Epithelial cell of proximal tubule (primary cell): ENCODE results near the gene STAG1. TPM values are rescaled to one million over a fixed set of nuclear protein-coding genes. Genes with fewer than 3 reads are reported as not detected.

ENCODE experiments used
- DNase-seq: peaks from one replicate; pipeline ENCODE4 v3.0.0-alpha.2; 2011; ENCODE audit warnings: low read depth
- H3K4me3 ChIP-seq: 2 replicates; pipeline ENCODE4 v1.5.1; 2011; ENCODE audit warnings: low read depth, mild to moderate bottlenecking, low read length
- total RNA-seq: library from RNA; depleted of rRNA; stranded (reverse); fragments of >200 nt; gene quantifications from 2 replicates; pipeline ENCODE4 v1.2.3, GENCODE V29; 2015
- TF ChIP-seq, protein P1 (sequence below): conservative IDR thresholded peaks from 2 replicates; pipeline ENCODE4 v1.5.1; 2012; ENCODE audit warnings: low read depth, mild to moderate bottlenecking, low read length

Gene STAG1
- total RNA-seq, 1 donor from 2014 or later: 16.3 TPM

DNA sequence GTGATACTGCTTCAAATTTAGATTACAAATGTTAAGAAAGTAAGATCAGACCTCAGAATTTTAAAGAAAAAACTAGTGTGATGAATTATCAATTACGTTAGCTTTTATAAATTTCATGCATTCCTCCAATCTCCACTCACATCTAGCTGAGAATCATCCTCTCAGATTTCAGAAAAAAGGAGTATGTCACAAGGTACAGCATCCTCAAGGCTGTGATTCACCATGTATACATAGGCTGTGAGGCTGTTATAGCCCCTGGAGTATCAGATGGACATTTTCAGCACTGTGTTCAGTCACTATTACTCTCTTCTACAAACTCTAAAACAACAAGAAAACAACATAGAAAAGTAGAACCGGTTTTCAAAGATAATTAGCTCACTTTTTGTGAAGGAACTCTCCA is 287.7 kb downstream of the STAG1 start:
- H3K4me3 ChIP-seq: no peak overlapping the region
- TF ChIP-seq, protein P1, sequence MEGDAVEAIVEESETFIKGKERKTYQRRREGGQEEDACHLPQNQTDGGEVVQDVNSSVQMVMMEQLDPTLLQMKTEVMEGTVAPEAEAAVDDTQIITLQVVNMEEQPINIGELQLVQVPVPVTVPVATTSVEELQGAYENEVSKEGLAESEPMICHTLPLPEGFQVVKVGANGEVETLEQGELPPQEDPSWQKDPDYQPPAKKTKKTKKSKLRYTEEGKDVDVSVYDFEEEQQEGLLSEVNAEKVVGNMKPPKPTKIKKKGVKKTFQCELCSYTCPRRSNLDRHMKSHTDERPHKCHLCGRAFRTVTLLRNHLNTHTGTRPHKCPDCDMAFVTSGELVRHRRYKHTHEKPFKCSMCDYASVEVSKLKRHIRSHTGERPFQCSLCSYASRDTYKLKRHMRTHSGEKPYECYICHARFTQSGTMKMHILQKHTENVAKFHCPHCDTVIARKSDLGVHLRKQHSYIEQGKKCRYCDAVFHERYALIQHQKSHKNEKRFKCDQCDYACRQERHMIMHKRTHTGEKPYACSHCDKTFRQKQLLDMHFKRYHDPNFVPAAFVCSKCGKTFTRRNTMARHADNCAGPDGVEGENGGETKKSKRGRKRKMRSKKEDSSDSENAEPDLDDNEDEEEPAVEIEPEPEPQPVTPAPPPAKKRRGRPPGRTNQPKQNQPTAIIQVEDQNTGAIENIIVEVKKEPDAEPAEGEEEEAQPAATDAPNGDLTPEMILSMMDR: no peak
- DNase-seq: no peak

DNA sequence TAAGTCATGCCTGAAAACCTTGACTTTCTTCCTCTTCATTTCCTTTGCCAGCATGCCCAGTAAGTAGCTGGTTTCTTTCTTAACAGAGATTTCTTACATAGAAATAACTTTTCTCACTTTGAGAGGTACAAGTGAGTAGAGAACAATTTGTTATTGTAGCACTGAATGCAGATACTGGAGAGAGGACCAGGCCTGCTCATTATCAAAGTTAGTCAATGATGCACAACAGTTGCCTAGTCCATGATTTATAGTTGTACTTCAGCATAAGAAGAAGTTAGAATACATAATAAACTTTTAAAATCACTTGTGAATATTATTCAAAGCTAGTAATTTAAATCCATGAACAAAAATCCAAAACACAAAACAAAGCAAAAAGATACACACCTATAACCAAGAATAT is 289.0 kb downstream of the STAG1 start:
- no peak for DNase-seq
- no peak overlapping the region for H3K4me3 ChIP-seq
- TF ChIP-seq, protein P1: no peak

DNA sequence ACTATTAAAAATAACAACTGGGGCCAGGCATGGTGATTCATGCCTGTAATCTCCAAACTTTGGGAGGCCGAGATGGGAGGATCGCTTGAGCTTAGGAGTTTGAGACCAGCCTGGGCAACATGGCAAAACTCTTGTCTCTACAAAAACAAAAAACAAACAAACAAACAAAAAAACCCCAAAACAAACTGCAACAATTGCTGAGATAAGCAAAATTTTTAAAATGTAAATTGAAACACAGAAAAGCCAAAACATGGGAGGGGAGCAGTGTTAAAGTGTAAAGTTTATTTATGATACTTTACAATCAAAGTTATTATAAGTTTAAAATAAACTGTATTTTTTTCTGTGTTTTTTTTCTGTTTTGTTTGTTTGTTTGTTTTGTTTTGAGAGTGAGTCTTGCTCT is 294.4 kb downstream of the STAG1 start:
- H3K4me3 ChIP-seq: no peak overlapping the region
- no peak for DNase-seq
- TF ChIP-seq, protein P1: no peak

DNA sequence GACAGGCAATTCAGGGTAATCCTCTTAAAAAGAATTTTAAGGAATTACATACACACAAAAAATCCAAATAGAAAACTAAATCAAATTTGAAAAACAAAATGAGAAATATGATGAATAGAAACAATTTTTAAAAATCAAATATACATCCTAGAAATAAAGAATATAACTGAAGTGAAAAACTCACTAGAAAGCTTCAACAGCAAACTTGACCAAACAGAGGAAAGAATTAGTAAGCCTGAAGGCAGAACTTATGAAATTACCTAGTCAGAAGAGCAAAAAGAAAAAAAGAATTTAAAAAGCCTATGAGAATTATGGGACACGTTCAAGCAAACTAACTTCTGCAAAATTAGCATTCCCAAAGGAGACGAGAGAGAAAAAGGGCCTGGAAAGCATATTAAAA is 296.0 kb downstream of the STAG1 start:
- no peak for DNase-seq
- TF ChIP-seq, protein P1: no peak
- no peak overlapping the region for H3K4me3 ChIP-seq

DNA sequence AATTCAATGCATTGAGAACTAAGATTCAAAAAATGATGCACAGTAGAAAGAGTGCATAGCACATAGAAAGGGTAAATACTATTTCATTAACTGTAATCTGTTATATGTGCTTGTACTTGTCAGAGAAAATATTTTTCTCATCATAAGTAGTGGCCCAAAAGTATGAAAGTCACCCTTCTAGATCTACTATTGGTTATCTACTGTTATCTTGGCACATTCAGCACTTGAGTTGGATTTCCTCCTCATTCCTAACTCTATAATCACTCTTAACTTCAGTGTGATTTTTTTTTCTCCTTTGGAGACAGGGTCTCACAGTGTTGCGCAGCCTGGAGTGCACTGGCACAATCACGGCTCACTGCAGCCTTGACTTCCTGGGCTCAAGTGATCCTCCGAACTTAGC is 307.6 kb downstream of the STAG1 start:
- H3K4me3 ChIP-seq: no peak overlapping the region
- no peak for DNase-seq
- TF ChIP-seq, protein P1: no peak

DNA sequence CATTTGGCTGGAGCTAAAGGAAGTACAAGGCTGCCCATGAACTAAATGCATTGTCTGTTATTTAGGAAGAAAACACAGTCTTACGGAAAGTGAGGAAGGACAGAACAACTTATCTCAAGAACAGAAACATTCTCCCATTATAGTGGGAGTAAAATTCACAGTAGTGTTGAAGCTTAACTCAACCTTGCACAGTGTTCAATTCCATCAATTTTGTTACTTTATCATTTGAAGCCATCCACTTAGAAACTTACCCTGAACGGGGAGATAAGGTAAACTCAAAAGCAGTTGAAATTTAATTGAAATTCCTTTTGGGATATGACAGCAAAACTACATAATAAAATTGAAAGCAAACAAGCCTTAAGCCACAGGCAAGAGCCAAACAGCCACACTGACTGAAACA is 315.1 kb downstream of the STAG1 start:
- TF ChIP-seq, protein P1: no peak
- H3K4me3 ChIP-seq: no peak overlapping the region
- DNase-seq: no peak

DNA sequence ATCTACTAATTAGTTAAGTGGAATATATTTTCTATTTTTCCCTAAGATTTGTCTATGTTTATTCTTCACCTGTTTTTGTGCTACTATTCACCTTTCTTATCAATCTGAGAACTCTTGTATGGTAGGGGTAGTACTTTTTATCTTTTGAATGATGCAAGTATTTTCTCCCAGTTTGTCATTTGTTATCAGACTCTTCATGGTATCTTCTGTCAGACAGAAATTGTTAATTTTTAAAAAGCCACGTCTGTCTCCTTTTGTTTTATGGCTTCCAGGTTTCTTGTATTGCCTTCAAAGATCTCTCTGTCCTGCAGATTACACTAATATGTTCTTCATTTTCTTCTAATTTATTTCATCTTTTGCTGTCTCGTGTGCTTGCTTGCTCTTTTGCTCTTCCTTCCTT is 317.7 kb downstream of the STAG1 start:
- no peak for DNase-seq
- no peak overlapping the region for H3K4me3 ChIP-seq
- TF ChIP-seq, protein P1: no peak
